Testis (tissue), 2 donors: ENCODE measurements around the gene SHC1.

Experiments used
- POLR2A ChIP-seq: fragments of 450-650 bp; IDR thresholded peaks from one replicate; pipeline ENCODE4 v1.6.1; 2017; ENCODE audit warnings: antibody characterized with exemption, mild to moderate bottlenecking, moderate library complexity
- TF ChIP-seq, protein P1 (sequence below), 3 experiments: fragments of 450-650 bp in 2 of 3; fragments of 200-600 bp in 1 of 3; sonication (generic) in 1 of 3; IDR thresholded peaks; one replicate each; pipeline ENCODE4 v1.5.1; 2016 to 2019; ENCODE audit warnings: antibody characterized with exemption in 3 of 3, mild to moderate bottlenecking in 2 of 3, moderate library complexity in 1 of 3

DNA sequence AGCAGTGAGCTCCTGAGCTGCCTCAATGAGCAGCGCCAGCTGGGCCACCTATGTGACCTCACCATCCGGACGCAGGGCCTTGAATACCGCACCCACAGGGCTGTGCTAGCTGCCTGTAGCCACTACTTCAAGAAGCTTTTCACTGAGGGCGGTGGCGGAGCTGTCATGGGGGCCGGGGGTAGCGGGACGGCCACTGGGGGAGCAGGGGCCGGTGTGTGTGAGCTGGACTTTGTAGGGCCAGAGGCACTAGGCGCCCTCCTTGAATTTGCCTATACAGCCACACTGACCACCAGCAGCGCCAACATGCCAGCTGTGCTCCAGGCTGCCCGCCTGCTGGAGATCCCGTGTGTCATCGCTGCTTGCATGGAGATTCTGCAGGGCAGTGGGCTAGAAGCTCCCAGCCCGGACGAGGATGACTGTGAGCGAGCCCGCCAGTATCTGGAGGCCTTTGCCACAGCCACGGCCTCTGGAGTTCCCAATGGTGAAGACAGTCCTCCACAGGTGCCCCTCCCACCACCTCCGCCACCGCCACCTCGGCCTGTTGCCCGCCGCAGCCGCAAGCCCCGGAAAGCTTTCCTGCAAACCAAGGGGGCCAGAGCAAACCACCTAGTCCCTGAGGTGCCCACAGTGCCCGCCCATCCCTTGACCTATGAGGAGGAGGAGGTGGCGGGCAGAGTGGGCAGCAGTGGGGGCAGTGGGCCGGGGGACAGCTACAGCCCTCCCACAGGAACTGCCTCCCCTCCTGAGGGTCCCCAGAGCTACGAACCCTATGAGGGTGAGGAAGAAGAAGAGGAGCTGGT is 44.4 kb upstream of the SHC1 start:
- TF ChIP-seq, protein P1, sequence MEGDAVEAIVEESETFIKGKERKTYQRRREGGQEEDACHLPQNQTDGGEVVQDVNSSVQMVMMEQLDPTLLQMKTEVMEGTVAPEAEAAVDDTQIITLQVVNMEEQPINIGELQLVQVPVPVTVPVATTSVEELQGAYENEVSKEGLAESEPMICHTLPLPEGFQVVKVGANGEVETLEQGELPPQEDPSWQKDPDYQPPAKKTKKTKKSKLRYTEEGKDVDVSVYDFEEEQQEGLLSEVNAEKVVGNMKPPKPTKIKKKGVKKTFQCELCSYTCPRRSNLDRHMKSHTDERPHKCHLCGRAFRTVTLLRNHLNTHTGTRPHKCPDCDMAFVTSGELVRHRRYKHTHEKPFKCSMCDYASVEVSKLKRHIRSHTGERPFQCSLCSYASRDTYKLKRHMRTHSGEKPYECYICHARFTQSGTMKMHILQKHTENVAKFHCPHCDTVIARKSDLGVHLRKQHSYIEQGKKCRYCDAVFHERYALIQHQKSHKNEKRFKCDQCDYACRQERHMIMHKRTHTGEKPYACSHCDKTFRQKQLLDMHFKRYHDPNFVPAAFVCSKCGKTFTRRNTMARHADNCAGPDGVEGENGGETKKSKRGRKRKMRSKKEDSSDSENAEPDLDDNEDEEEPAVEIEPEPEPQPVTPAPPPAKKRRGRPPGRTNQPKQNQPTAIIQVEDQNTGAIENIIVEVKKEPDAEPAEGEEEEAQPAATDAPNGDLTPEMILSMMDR (IDR thresholded peaks at IDR 0.05) = no peak
- TF ChIP-seq POLR2A = no peak
